SK-N-SH (cell line): ENCODE measurements around the gene CDH12.

ENCODE experiments used
- JUND ChIP-seq: IDR thresholded peaks from 2 replicates; pipeline ENCODE4 v1.4.0; 2012
- RAD21 ChIP-seq: IDR thresholded peaks from 2 replicates; pipeline ENCODE4 v1.6.1; 2012; ENCODE audit warnings: mild to moderate bottlenecking, low read length
- TF ChIP-seq, protein P1 (sequence below): fragments of 200-600 bp; sonication (generic); IDR thresholded peaks from 2 replicates; pipeline ENCODE4 v1.6.1; 2017; ENCODE audit warnings: antibody characterized with exemption, mild to moderate bottlenecking, moderate library complexity
- TF ChIP-seq, protein P2 (sequence below): IDR thresholded peaks from 2 replicates; pipeline ENCODE4 v1.4.0; 2012; ENCODE audit warnings: low read depth

DNA sequence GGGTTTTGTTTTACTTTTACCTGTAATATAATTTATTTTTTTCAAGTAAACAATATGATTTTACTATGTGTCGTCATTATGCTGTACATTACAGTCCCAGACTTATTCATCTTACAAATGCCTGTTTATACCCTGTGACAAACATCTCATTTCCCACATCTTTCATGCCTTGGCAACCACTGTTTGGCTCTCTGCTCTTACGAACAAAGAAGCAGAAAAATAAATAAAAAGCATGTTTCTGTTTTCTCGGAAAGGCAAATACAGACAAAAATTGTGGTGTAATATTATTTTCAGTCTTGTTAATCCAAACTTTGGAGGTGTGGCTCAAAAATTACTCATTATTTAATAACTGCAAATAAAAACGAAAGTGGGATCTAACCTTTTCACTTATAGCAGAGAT, 393.0 kb downstream of the CDH12 start:
- TF ChIP-seq JUND (no peak), RAD21 (no peak)
- TF ChIP-seq, protein P1, sequence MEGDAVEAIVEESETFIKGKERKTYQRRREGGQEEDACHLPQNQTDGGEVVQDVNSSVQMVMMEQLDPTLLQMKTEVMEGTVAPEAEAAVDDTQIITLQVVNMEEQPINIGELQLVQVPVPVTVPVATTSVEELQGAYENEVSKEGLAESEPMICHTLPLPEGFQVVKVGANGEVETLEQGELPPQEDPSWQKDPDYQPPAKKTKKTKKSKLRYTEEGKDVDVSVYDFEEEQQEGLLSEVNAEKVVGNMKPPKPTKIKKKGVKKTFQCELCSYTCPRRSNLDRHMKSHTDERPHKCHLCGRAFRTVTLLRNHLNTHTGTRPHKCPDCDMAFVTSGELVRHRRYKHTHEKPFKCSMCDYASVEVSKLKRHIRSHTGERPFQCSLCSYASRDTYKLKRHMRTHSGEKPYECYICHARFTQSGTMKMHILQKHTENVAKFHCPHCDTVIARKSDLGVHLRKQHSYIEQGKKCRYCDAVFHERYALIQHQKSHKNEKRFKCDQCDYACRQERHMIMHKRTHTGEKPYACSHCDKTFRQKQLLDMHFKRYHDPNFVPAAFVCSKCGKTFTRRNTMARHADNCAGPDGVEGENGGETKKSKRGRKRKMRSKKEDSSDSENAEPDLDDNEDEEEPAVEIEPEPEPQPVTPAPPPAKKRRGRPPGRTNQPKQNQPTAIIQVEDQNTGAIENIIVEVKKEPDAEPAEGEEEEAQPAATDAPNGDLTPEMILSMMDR: no peak
- TF ChIP-seq, protein P2, sequence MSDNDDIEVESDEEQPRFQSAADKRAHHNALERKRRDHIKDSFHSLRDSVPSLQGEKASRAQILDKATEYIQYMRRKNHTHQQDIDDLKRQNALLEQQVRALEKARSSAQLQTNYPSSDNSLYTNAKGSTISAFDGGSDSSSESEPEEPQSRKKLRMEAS: no peak
